Measurements from ENCODE around the gene HOXC4.

HOXC4 gene

GRCh38 chr12:54019924-54020590, 33.6 kb upstream of the HOXC4 start:
- peaks cover 96% of the 10 kb centered on the region for H3K27me3 Mint-ChIP-seq

GRCh38 chr12:54020591-54021405, 32.8 kb upstream of the HOXC4 start:
- no peaks in the 10 kb centered on the region for H3K36me3 Mint-ChIP-seq (ENCODE audit: low read depth)
- no peak overlapping the region for H3K27ac Mint-ChIP-seq
- intact Hi-C loops (cut with micrococcal nuclease), result no loop called here
- H3K27me3 Mint-ChIP-seq, result peaks cover 93% of the 10 kb centered on the region
- peaks cover 22% of the 10 kb centered on the region for H3K4me1 Mint-ChIP-seq (ENCODE audit: low read depth)
- H3K4me3 Mint-ChIP-seq, result no peak overlapping the region
- no peaks in the 10 kb centered on the region for H3K9me3 Mint-ChIP-seq

More at GRCh38 chr12:54019924-54020590, 33.6 kb upstream of the HOXC4 start:
- no peaks in the 10 kb centered on the region for H3K36me3 Mint-ChIP-seq (ENCODE audit: low read depth)
- H3K4me3 Mint-ChIP-seq, result no peak overlapping the region
- peaks cover 22% of the 10 kb centered on the region for H3K4me1 Mint-ChIP-seq (ENCODE audit: low read depth)
- intact Hi-C loops (cut with micrococcal nuclease), result no loop called here
- no peaks in the 10 kb centered on the region for H3K9me3 Mint-ChIP-seq
- H3K27ac Mint-ChIP-seq, result no peak overlapping the region

GRCh38 chr12:54021432-54022013, 32.1 kb upstream of the HOXC4 start:
- intact Hi-C loops (cut with micrococcal nuclease), result no loop called here
- H3K27me3 Mint-ChIP-seq, result peaks cover 94% of the 10 kb centered on the region
- peaks cover 23% of the 10 kb centered on the region for H3K4me1 Mint-ChIP-seq (ENCODE audit: low read depth)
- no peaks in the 10 kb centered on the region for H3K9me3 Mint-ChIP-seq
- no peak overlapping the region for H3K4me3 Mint-ChIP-seq
- no peaks in the 10 kb centered on the region for H3K36me3 Mint-ChIP-seq (ENCODE audit: low read depth)
- no peak overlapping the region for H3K27ac Mint-ChIP-seq

GRCh38 chr12:54022960-54023884, 30.4 kb upstream of the HOXC4 start:
- Mint-ChIP-seq H3K4me1 (ENCODE audit: low read depth) (peaks cover 18% of the 10 kb centered on the region), H3K27me3 (peaks cover 93% of the 10 kb centered on the region), H3K36me3 (ENCODE audit: low read depth) (no peaks in the 10 kb centered on the region), H3K4me3 (no peak overlapping the region), H3K9me3 (no peaks in the 10 kb centered on the region), H3K27ac (no peak overlapping the region)
- intact Hi-C loops (cut with micrococcal nuclease), result no loop called here

- peaks cover 20% of the 10 kb centered on the region for H3K4me1 Mint-ChIP-seq (ENCODE audit: low read depth)
Observed at GRCh38 chr12:54024127-54024526, 29.5 kb upstream of the HOXC4 start.

GRCh38 chr12:54024581-54025305, 28.9 kb upstream of the HOXC4 start:
- Mint-ChIP-seq H3K36me3 (ENCODE audit: low read depth) (no peaks in the 10 kb centered on the region), H3K27ac (no peak overlapping the region), H3K4me3 (no peak overlapping the region), H3K9me3 (no peaks in the 10 kb centered on the region), H3K27me3 (peaks cover 93% of the 10 kb centered on the region), H3K4me1 (ENCODE audit: low read depth) (peaks cover 22% of the 10 kb centered on the region)
- intact Hi-C loops (cut with micrococcal nuclease), result no loop called here

More at GRCh38 chr12:54024127-54024526, 29.5 kb upstream of the HOXC4 start:
- Mint-ChIP-seq H3K27ac (no peak overlapping the region), H3K4me3 (no peak overlapping the region), H3K27me3 (peaks cover 94% of the 10 kb centered on the region), H3K36me3 (ENCODE audit: low read depth) (no peaks in the 10 kb centered on the region), H3K9me3 (no peaks in the 10 kb centered on the region)
- intact Hi-C loops (cut with micrococcal nuclease), result no loop called here

- H3K27me3 Mint-ChIP-seq, result peaks cover 91% of the 10 kb centered on the region
- no peaks in the 10 kb centered on the region for H3K36me3 Mint-ChIP-seq (ENCODE audit: low read depth)
- intact Hi-C loops (cut with micrococcal nuclease), result no loop called here
- no peak overlapping the region for H3K4me3 Mint-ChIP-seq
- H3K27ac Mint-ChIP-seq, result no peak overlapping the region
- no peaks in the 10 kb centered on the region for H3K9me3 Mint-ChIP-seq
- peaks cover 19% of the 10 kb centered on the region for H3K4me1 Mint-ChIP-seq (ENCODE audit: low read depth)
Observed at GRCh38 chr12:54025499-54026405, 27.9 kb upstream of the HOXC4 start.

GRCh38 chr12:54026640-54027441, 26.8 kb upstream of the HOXC4 start:
- Mint-ChIP-seq H3K36me3 (ENCODE audit: low read depth) (no peaks in the 10 kb centered on the region), H3K9me3 (no peaks in the 10 kb centered on the region), H3K4me1 (ENCODE audit: low read depth) (peaks cover 19% of the 10 kb centered on the region), H3K4me3 (no peak overlapping the region), H3K27ac (no peak overlapping the region), H3K27me3 (peaks cover 91% of the 10 kb centered on the region)
- intact Hi-C loops (cut with micrococcal nuclease), result no loop called here

GRCh38 chr12:54027442-54027786, 26.2 kb upstream of the HOXC4 start:
- H3K27me3 Mint-ChIP-seq, result peaks cover 91% of the 10 kb centered on the region
- no peak overlapping the region for H3K27ac Mint-ChIP-seq
- intact Hi-C loops (cut with micrococcal nuclease), result no loop called here
- H3K4me3 Mint-ChIP-seq, result no peak overlapping the region
- peaks cover under 1% of the 10 kb centered on the region for H3K9me3 Mint-ChIP-seq
- no peaks in the 10 kb centered on the region for H3K36me3 Mint-ChIP-seq (ENCODE audit: low read depth)
- peaks cover 19% of the 10 kb centered on the region for H3K4me1 Mint-ChIP-seq (ENCODE audit: low read depth)

GRCh38 chr12:54028314-54029201, 25.1 kb upstream of the HOXC4 start, which contains the start of gene HOXC6:
Gene HOXC6, plus strand, starts transcription at chr12:54028440. Its CDS starts 82 bp downstream, at chr12:54028522.
- Mint-ChIP-seq H3K9me3 (peaks cover 7% of the 10 kb centered on the region), H3K27me3 (peaks cover 91% of the 10 kb centered on the region), H3K4me3 (no peak within 1 kb of the TSS), H3K4me1 (ENCODE audit: low read depth) (peaks cover 24% of the 10 kb centered on the region), H3K36me3 (ENCODE audit: low read depth) (no peaks in the 10 kb centered on the region), H3K27ac (no peak within 1 kb of the TSS)
- intact Hi-C loops (cut with micrococcal nuclease), result no loop called here

All from dendritic cell treated with granulocyte-macrophage colony-stimulating factor and Interleukin-4, amounts not matched to agents 40 ng/mL and 50 ng/mL, for 4 days (primary cell).